Activated CD4-positive, CD25-positive, alpha-beta regulatory T cell (primary cell): ENCODE data around the gene ADRM1.

Experiments
- DNase-seq, 4 experiments: peaks; one replicate each; lab custom pipeline; 2025; lab: John Stamatoyannopoulos, UW

ADRM1 gene

DNA sequence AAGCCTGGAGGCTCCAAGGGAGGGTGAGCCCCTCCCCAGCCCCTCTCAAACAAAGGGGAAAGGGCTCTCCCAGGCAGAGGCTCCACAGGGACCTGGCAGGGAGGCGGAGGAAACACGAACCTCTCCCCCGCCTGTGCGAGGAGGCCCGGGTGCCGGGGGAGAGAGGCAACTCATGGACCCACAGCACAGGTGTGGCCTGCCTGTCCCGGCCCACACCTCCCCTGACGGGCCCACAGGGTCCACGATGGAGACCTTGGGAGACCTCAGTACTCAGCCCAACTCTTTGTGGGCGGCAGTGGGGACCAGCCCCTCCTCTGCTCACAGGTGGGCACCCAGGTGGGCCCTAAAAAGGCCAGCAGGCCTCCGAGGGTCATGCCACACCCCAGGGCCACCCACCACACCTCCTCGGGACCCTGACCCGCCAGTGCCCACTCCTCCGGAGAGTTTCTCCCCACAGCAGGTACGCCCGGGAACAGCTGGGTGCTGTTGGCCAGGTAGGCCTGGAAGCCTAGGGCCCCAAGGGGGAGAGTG lies 52.1 kb downstream of the ADRM1 start:
- no peak for DNase-seq

DNA sequence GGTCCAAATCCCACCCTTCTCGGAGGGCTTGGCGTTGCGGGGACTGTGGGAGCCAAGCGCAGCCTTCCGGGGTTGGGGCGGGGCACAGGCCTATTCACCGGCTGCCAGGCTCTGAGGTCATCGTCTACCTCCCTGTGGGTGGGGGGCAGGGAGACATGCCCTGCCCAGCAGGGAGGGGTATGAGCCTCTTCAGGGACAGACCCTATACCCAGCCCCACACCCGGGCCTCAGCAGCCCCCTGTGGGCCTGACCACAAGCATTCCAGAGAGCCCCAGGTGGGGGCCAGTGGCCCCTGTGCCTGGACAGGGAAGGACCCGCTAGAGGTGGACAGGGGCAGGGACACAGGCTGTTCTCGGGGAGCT lies 52.7 kb downstream of the ADRM1 start:
- no peak for DNase-seq

DNA sequence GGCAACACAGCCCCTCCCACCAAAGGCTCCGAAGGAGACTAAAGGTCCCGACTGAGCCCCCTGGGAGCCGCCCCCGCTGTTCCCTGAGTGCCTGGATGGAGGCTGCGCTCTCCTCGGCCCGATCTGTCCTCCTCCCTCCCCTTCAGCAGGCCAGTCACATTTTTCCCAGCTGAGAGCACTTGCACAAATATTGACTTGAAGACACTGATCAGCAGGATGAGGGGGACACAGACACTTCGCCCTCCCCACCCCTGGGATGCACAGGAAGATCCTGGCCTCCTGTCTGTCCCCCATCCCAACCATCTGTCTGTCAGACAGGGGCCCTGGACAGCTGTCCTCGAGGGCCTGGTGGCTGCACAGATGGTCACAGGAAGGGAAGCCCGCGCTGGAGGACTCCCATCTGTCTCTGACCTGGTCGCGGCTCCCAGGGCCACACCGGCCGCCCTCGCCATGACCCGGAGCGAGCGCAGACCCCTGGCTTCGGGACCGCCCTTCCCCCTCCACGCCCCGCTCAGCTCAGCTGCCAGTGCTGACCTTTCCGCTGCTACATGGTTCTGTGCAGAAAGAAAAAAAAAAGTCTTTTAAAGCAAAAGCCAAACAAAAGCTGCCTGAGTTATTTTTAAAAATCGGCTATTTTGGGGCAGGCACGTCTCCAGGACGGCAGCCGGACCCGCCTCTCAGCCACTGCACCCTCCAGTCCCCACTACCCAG lies 53.2 kb downstream of the ADRM1 start:
- no peak for DNase-seq

DNA sequence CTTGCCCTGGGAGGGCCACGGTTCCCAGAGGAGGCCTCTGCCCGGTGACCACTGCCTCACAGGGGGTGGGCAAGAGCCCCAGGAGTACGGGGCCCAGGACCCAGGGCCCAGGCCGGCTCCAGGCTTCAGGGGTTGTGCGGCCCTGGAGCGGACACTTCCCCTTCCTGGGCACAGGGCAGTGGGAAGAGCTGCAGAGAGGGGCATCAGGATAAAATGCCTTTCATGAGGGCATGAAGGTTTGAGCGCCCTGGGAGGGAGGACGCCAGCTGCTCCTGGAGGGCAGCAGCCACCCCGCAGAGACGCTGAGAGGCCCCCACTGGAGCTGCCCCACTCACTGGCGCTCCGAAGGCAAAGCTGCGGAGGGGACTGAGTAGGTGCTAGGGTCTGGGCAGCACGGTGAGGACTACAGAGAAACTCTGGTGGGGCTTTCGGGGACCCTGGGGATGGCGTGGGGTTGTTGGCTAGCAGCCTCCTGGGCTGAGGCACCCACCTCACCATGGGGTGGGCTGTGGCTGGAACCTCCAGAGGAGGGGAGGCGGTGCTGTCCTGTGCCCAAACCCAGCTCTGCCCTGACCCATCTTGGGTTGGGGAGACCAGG lies 53.9 kb downstream of the ADRM1 start:
- no peak for DNase-seq

DNA sequence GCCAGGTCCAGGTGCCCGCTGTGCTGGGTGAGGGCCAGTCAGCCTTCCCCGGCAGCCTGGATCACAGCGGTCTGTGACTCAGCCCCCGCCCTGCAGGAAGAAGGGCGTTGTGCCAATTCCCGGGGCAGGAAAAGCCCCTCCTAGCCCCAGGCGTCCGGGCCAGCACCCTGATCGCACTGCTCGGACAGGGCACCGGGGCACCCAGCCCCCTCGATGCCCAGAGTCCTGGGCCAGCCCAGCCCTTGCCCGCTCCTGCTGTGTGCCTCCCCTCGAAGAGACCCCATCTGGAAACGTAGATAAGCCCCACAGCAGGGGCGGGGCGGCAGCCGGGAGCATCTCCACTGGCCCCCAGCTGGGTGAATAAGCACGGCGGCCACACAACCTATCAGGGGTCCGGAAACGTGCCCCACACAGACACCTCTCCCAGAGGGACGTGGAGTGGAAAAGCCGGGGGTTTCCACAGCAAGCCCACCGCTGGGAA lies 54.4 kb downstream of the ADRM1 start:
- no peak for DNase-seq

DNA sequence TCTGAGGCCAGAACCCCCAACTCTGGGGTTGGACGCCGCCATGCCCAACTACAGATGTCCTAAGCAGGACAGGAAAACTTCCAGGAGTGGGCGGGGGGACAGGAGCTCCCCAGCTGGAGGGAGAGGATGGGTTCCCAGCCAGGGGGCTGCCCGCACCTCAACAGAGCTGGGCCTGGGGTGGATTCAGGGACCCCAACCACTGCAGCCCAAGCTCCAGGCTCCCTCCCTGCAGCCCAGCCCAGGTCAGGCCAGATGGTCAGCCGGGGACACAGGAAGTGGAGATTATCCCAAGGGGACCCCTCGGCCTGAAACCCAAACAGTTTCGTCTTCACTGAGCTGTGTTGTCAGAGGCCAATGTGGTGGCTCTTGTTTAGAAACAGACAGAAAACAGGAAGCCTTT lies 54.9 kb downstream of the ADRM1 start:
- no peak for DNase-seq
